HTERT RPE-1 (cell line): Measurements from ENCODE around the gene NTF4.

Experiments
- in situ Hi-C: fragments of 300-500 bp; cut with MboI; formaldehyde crosslinking; loops from 4 replicates; pipeline ENCODE4 v1.14.3; 2020; ENCODE audit warnings: low sequenced_read_pairs

The NTF4 gene, protein sequence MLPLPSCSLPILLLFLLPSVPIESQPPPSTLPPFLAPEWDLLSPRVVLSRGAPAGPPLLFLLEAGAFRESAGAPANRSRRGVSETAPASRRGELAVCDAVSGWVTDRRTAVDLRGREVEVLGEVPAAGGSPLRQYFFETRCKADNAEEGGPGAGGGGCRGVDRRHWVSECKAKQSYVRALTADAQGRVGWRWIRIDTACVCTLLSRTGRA

DNA sequence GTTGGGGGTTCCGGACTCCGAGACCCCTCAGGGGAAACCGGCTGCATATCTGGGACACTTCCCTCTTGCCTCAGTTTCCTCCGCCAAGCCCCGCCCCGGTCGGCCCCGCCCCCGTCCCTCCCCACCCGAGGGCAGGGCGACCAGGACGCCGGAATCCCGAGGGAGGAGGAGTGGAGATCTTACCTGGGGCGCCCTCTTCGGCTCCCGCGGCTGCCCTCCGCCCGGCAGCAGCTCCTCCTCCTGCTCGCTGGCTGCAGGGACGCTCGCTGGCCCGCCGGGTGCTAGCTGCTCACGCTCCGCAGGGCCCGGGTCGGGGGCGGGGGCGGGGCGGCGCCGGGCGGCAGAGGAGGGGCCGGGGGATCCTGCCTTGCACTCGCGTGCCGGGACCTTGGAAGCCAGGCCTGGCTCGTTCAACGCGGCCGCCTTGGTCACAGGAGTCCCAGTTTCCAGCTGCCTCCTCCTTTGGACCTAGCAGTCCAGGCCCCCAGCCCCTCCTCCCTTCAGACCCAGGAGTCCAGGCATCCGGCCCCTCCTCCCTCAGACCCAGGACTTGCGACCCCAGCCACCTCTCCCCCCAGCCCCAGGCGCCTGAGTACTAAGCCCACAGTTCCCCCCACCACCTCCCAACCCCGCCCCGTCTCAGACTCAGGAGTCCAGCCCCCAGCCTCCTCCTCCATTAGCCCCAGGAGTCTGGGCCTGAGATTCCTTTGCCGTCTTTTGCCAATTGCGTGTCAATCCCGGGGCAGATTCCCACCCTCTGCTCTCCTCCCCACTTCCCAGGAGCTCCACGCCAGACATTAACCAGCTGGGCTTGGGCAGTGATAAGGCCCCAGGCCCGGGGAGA lies at the start of gene NTF4:
NTF4 (minus strand) TSS at position 51 of the 844 bp plus-strand sequence. CDS start 2,821 bp downstream, outside the sequence.
- in situ Hi-C loops, result no loop called here

DNA sequence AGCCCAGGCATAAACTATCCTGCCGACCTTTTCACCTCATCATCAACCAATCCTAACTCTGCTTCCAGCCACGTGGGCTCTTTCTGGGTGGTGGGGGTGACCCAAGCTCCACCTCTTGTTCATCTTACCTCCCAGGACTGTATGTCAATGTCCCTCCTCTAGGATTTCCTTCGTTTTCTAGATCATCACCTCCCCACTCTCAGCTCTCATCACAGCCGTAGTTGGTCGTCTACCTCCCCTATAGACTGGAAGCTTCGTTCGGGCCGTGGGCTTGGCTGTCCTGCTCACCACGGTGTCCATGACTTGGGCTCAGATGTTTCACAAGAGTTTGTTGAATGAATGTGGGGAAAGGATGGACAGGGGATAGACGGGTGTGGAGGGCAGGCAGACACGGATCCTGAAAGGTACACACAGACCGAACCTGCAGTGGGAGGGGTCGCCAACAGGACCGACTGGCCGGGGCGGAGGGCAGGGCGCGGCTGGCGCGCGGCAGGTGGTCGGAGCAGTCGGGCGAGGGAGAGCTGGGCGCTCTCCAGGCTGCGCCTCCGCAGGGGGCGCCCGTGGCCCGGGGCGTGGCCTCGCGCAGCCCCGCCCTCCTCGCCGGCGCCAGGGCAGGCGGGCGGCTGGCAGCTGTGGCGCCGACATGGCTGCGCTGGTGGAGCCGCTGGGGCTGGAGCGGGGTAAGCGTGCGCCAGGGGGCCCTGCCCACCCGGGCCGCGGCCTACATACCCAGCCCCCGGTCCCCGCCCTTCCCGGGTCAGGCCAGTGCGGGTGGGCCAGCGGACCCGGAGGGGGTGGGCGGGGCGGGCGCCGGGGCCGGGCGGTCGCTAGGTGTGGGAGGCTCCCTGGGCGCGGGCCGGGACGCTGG lies 49.4 kb upstream of the NTF4 start, which contains the start of gene LIN7B:
LIN7B (plus strand) TSS at position 609 of the 868 bp plus-strand sequence; CDS start at position 644, 35 bp downstream.
- in situ Hi-C loops, result no loop called here

DNA sequence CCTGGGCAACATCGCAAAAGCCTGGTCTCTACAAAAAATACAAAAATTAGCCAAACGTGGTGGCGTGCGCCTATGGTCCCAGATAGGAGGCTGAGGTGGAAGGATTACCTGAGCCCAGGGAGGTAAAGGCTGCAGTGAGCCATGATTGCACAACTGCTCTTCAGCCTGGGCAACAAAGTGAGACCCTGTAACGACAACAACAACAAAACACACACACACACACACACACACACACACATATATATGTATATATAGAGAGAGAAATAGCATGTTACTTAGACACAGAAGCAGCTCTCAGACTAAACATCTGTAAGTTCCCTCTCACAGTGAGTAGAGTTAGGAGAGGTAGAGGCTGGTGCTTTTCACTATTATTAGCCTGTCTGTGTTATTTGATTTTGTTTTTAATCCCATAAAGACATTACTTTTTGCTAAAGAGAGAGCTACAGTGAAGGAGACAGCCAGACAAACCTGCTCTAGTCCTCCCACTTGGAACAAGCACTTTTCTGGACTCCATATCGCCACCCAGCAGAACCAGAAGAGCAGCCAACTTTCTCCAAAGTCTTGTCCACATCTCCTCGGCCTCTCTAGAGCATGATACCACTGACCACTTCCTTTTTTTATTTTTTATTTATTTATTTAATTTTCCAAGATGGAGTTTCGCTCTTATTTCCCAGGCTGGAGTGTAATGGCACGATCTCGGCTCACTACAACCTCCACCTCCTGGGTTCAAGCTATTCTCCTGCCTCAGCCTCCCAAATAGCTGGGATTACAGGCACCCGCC lies 46.8 kb upstream of the NTF4 start:
- in situ Hi-C loops, result no loop called here

DNA sequence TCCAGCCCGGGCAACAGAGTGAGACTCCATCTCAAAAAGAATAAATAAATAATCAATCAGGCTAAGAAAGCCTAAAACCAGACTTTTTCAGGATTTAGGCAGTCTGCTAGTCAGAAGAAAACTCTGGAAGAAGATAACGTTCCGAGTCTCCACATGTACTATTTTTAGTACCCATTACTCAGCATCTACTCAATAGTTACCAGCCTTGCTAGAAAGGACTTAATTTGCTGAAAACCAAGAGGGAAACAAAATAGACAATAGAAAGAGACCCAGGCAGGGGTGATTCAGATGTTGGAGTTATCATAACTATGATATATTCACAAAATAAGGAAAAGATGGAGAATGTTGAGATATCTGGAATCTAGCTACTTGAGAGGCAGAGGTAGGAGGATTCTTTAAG lies 45.9 kb upstream of the NTF4 start:
- in situ Hi-C loops, result no loop called here

DNA sequence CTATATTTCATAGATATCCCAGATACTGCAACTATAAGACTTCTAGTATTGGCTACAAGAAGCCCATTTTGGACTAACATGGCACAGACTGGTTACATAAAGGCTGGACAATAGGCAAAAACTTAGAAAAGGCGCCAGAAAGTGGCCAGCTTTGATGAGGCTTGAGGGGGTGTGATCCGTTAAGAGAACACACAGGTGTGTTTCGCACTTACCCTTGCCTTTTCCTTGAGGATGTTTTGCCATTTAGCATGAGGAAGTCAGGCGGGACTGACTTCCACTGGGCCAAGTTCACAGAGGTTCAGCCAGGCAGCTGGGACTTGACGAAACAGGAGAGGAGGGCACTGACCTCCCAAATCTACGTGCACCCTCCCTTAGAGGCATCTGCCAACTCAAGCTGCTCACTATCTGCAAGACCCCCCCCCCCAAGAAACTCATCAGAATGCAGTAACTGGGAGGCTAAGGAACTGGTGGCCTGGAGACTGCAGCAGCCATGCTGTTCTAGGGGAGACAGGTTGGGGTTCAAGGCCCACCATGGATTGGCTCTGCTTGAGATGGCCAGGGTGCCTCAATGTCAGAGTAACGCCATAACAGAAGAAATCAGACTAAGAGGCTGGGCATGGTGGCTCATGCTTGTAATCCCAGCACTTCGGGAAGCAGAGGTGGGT lies 45.1 kb upstream of the NTF4 start:
- in situ Hi-C loops, result no loop called here

DNA sequence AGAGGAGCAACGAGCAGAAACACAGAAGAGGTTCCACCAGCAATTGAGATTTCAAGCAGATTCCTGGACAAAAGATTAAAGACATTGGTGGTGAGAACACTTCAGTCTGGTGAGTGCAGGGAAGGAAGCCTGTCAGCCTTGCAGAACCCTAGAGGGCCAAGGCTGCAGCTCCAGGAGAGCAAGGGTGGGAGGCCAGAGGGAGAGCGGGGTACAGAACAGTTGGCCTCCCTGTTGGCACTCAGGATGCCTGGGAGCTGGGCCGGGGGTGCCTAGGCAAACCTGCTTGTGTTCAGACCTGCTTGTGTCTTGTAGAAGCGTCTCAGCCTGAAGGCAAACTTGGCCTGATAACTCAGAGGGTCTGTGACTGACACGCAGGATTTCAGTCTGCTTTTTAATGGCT lies 44.4 kb upstream of the NTF4 start:
- in situ Hi-C loops, result no loop called here

DNA sequence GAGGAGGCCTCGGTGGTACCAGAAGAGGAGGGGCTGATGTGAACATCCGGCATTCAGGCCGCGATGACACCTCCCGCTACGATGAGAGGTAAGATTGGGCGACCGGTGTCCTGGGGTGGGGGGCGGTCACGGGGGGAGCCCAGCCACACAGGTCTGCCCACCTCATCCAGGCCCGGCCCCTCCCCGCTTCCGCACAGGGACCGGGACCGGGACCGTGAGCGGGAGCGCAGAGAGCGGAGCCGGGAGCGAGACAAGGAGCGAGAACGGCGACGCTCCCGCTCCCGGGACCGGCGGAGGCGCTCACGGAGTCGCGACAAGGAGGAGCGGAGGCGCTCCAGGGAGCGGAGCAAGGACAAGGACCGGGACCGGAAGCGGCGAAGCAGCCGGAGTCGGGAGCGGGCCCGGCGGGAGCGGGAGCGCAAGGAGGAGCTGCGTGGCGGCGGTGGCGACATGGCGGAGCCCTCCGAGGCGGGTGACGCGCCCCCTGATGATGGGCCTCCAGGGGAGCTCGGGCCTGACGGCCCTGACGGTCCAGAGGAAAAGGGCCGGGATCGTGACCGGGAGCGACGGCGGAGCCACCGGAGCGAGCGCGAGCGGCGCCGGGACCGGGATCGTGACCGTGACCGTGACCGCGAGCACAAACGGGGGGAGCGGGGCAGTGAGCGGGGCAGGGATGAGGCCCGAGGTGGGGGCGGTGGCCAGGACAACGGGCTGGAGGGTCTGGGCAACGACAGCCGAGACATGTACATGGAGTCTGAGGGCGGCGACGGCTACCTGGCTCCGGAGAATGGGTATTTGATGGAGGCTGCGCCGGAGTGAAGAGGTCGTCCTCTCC lies 43.2 kb upstream of the NTF4 start:
- in situ Hi-C loops, result no loop called here

DNA sequence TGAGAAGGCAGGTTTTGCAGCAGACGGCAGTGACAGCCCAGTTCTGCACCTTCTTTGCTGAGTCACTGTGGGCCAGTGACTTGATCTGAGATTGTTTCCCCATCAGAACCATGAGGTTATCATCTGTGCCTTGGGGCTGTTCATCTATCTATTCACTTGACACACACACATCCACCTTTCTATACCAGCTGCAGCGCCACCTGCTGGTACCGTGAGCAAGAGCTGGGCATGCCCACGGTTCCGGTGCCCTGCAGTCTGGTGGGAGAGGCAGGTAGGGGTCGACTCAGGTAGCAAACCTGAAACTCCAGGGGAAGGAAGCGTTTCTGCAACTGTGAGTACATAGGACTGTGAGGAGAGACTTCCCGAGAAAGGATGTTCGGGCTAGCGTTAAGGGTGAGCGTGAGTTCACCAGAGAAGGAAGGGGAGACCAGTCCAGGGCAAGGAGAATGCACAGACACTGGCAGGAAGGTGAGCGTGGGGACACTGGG lies 42.1 kb upstream of the NTF4 start:
- in situ Hi-C loops, result no loop called here

DNA sequence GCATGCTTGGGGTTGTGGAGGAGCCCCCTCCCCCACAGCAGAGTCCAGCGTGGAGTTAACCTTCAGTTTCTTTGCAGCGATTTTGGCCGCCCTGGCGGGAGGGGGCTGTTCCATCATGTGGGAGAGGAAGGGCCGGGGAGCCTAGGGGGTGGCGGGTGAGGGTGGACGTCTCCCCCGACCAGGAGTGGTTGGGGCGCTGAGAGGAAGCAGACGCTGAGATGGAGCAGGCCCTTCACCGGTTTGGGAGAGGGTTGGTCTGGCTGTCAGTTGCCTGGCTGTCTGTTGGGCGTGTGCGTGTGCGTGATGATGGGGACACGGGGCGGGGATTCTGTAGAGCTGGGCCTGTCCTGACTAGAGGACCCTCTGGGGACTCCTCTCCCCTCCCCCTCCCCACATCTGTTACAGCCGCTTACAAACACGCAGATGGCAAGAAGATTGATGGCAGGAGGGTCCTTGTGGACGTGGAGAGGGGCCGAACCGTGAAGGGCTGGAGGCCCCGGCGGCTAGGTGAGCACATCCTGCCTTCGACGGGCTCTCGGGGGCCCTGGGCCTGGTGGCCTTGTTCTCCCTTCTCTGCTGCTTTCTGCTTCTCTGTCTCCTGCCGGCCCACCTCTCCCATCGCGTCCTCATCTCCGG lies 39.7 kb upstream of the NTF4 start:
- in situ Hi-C loops, result no loop called here

DNA sequence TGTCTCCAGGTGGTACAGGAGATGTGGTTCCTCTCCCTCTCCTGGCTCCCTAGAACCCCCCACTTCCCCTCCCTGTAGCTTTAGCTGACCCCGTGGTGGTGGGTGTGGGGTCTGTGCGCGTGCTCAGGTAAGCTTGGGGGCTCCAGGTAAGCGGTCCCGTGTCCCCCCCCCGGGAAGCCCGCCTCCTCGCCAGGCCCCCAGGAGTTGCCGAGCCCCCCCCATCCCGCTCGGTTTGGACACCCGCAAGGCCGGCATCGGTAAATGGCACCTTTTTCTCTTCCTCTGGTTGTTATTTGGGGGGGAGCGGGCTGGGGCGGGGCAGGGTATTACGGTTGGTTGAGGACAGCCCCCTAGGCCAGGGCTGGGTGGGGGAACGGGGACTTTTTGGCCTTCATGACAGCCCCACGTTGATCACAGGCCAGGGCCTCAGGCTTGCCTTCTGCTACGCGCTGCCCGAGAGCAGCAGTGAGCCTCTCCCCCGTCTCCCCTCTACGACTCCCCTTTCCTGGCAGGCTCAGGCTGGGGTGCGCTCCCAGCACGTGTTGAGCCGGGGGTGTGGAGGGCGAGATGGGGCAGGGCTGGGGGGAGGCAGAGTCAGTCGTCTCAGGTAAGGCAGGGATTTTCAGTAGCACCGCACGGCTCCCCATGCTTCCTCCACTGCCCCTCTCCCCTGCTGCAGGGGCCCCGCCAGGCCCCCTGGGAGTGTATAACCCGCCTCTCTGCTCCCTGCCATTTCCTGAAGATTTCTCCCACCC lies 38.9 kb upstream of the NTF4 start:
- in situ Hi-C loops, result no loop called here

DNA sequence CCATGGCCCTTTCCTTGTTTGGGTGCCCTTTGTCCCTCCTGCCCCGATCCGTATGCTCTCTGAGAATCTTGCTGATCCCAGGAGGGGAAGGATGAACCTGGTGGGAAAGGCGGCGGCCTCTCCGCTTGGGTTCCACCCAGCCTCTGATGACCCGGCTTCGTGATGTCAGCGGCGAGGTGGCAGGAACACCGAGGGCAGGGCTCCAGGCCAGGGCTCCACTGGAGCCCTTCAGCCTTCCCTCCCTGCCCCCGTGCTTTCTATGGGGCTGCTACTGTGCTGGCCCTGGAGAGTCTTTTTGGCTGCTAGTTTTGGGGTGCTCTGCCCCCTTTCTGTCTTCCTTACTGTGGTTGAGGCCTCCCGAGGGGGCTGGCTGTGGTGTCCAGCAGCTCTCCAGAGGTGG lies 37.7 kb upstream of the NTF4 start:
- in situ Hi-C loops, result no loop called here

DNA sequence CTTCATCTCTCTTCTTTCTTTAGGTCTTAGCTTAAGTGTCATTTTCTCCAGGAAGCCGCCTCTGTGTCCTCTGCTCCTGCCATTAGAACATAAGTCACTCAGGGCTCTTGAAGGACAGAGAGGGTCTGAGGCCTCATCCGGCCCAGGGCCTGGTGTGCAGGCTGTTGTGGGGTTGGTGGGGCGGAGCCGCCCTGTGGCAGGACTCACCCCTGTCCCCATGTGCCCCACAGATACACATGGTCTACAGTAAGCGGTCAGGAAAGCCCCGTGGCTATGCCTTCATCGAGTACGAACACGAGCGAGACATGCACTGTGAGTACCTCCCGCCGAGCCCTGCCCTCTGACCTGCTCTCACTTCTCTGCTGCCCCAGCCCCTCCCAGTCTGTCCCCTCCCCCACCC lies 36.5 kb upstream of the NTF4 start:
- in situ Hi-C loops, result no loop called here

DNA sequence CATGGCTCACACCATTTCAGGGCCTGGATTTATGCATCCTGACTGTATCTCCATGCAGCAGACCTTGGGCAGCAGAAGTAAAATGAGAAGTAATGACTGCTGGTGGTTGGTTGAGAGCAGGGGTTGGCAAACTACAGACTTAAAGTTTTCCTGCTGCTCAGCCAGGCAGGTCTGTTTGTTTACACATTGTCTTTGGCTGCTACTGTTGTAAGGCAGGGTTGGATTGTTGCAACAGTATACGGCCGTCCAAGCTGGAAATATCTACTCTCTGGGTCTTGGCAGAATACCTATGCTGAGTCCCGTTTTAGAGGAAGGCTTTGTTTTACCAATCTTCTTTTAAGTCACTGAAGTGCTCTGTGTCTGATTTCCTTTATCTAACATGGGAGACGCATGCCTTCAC lies 34.2 kb upstream of the NTF4 start:
- in situ Hi-C loops, result no loop called here

DNA sequence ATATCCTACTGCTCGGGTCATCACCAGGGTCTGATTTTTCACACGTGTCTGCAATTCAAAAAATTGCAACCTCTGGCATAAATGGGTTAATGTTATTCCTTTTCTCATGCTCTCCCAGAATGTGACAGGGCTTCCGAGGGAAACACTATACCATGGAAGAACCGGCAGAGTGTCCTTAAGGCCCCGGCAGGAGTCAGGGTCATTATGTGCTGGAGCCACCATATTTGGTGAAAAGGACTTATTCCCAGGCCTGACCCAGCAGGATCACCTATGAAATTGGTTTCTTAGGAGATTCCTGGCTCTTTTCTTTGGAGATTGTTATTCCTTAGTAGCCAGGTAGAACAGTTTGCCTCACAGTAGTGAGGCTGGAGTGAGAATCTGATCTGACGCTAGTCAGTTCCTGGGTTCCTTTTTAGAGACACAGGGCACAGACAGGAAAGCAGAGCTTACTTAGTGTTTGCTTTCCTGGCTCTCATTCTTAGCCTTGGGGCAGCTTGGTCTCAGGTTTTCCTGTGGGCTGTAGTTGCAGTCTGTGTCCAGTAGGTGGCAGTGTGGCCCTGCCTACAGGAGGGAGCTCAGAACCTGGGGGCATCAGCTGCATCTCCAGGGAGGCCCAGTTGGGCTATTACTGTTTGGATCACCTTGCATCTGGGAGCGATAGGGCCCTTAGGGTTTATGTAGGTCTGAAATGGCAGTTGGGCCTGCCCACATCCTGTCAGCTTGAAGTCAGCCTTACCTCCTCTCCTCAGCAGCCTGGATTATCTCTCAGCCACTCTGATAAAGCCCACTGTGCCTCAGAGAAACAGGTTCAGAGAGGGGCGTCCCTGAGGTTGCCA lies 33.1 kb upstream of the NTF4 start:
- in situ Hi-C loops, result no loop called here

DNA sequence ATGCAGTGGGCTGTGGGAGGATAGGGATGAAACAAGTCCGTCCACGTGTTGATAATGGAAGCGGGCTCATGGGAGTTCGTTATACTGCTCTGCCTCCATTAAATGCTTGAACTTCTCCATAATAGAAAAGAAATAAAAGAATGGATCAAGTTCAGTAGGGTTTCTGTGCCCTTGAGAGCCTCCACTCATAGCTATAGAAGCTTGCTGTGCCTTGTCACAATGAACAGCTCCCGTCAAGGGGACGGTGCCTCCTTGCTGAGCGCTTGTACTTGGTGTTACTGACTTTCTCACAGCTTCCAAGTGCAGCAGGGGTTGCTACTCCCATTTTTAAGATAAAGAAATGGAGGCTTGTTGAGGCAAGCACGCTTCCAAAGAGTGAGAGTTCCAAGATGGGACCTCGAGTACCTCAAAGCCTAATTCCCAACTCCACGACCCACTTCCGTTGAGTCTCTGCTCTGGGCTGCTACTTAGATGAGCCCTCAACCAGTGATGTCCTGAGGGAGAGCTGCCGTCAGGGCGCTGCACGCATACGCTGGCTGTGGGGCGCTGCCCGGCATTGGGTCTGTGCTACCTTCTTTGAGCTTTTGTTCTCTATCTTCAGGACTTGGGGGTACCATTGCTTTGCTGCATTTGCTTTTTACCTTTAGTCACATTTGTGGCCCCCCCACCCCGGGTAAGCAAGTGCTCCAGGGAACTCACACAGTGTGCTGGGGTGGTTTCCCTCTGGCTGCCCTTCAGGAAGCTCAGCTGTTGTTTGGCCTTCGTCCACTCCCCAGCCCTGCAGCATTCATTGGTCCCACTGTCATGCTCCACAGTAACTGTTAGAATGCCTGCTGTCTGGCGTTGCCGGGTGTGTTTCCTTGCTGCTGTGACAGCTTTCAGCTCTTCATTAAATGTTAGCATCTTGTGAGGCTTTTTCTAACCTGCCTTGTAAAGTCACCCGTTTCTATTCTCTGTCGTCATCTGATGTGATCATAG lies 30.2 kb upstream of the NTF4 start:
- in situ Hi-C loops, result no loop called here

DNA sequence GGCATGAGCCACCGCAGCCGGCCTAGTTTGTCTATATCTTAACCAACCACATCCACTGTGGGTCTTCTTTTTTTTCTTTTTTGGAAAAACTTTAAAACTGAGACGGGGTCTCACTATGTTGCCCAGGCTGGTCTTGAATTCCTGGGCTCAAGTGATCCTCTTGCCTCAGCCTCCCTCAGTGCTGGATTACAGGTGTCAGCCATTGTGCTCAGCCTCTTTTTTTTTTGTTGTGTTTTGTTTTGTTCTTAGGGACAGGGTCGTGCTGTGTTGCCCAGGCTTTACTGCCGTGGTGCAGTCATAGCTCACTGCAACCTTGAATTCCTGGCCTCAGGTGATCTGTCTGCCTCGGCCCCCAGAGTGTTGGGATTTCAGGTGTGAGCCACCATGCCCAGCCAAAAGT lies 28.1 kb upstream of the NTF4 start:
- in situ Hi-C loops, result no loop called here
